Endothelial cell of umbilical vein (primary cell): ENCODE data around the gene S100A14.
A peak's percentile ranks its signal among the peaks of the same experiment; 100 is the strongest.

Experiments
- CTCF ChIP-seq, 2 donors: IDR thresholded peaks; 1 replicate in 1 of 2; 2 replicates in 1 of 2; pipeline ENCODE4 v1.5.1; 2011; ENCODE audit warnings: low read length in 2 of 2, mild to moderate bottlenecking in 2 of 2, moderate library complexity in 2 of 2, control low read depth in 1 of 2, inconsistent platforms in 1 of 2, low read depth in 1 of 2; ENCODE audit not compliant: insufficient read depth in 1 of 2; ENCODE audit errors: extremely low read depth in 1 of 2
- EZH2 ChIP-seq: IDR thresholded peaks from 2 replicates; pipeline ENCODE4 v1.6.1; 2012; ENCODE audit warnings: borderline replicate concordance, low read depth, mild to moderate bottlenecking, moderate library complexity, low read length, inconsistent platforms; ENCODE audit not compliant: severe bottlenecking
- FOS ChIP-seq: IDR thresholded peaks from 2 replicates; pipeline ENCODE4 v1.6.1; 2011; ENCODE audit warnings: mild to moderate bottlenecking, low read length, moderate library complexity, borderline replicate concordance; ENCODE audit not compliant: insufficient read depth
- GATA2 ChIP-seq: IDR thresholded peaks from 2 replicates; pipeline ENCODE4 v1.7.0; 2011; ENCODE audit warnings: low read depth, mild to moderate bottlenecking, moderate library complexity, mixed read lengths, low read length; ENCODE audit not compliant: insufficient read length, insufficient read depth
- JUN ChIP-seq: IDR thresholded peaks from 2 replicates; pipeline ENCODE4 v1.6.1; 2011; ENCODE audit warnings: borderline replicate concordance, low read depth; ENCODE audit not compliant: insufficient read length, insufficient read depth
- MAX ChIP-seq: IDR thresholded peaks from 2 replicates; pipeline ENCODE4 v1.6.1; 2011; ENCODE audit not compliant: insufficient read depth, insufficient read length
- MYC ChIP-seq: IDR thresholded peaks from one replicate; pipeline ENCODE4 v1.6.1; 2011; ENCODE audit warnings: mild to moderate bottlenecking, low read depth, low read length
- POLR2A ChIP-seq: IDR thresholded peaks from 2 replicates; pipeline ENCODE4 v1.6.1; 2012; ENCODE audit warnings: low read depth, mild to moderate bottlenecking, control low read depth, low read length
- POLR2AphosphoS5 ChIP-seq: IDR thresholded peaks from 2 replicates; pipeline ENCODE4 v1.6.1; 2012; ENCODE audit warnings: low read depth, mild to moderate bottlenecking, control low read depth, low read length, moderate library complexity; ENCODE audit not compliant: insufficient read depth

- TF ChIP-seq CTCF (IDR thresholded peaks at IDR 0.05; ENCODE audit: extremely low read depth in 1 of 2, insufficient read depth in 1 of 2, low read depth in 1 of 2, low read length in 2 of 2): no peak
- TF ChIP-seq POLR2A: no peak
- peak; percentile 99 for TF ChIP-seq POLR2AphosphoS5
- no peak for TF ChIP-seq EZH2
- no peak for TF ChIP-seq GATA2
- no peak for TF ChIP-seq MAX
- TF ChIP-seq JUN: peak; percentile 96
- peak; percentile 100 for TF ChIP-seq FOS
- peak; percentile 3 for TF ChIP-seq MYC
Measured at GRCh38 chr1:153566414-153567371, 49.4 kb downstream of the S100A14 start.
